Measurements from ENCODE around the gene PACRG. TPM values are rescaled to one million over a fixed set of nuclear protein-coding genes. Genes with fewer than 3 reads are reported as not detected.

Gene PACRG
- total RNA-seq, 1 experiment from 2014 or later = 0.26 TPM

DNA sequence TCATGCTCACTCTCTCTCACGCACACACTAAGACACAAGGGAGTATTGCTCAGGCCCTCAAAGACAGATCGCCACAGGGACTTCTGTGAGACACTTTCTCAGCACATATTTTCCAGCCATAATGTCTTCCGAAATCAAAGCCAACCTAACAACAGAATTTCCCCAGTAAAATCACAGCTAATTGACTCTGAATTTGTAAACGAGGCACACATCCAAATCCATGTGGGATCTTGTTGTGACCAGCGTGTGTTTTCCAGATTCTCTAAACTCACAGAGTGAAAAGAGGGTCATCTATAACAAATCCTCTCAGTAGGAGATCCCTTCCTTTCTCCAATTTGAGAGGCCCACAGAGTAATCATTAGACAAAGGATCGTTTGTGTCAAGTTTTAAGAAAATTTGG lies 280.4 kb downstream of the PACRG start:
- no CpG with 5 or more reads among the region's 6 CpGs for WGBS (ENCODE audit: extremely low coverage, insufficient read length, low lambda C conversion rate)
- Histone ChIP-seq H3K9ac (ENCODE audit: extremely low read depth, insufficient read length, low read length) (no peak overlapping the region), H3K4ac (ENCODE audit: low read depth, low read length) (no peak overlapping the region), H3K4me2 (ENCODE audit: insufficient read depth, insufficient read length, low read length) (no peak overlapping the region), H3K23me2 (ENCODE audit: insufficient read length, low read depth, low read length, poor library complexity, severe bottlenecking) (no peaks in the 10 kb centered on the region), H3K27ac (ENCODE audit: insufficient read length, low read depth, low read length) (no peak overlapping the region), H2BK15ac (ENCODE audit: low read depth, low read length) (no peak overlapping the region), H3K27me3 (ENCODE audit: insufficient read depth, low read length) (no peaks in the 10 kb centered on the region), H2BK5ac (ENCODE audit: insufficient read length, low read length) (no peak overlapping the region), H3K56ac (ENCODE audit: insufficient read length, low read depth, low read length) (no peak overlapping the region), H3K9me3 (ENCODE audit: control insufficient read depth, low read depth, low read length) (no peaks in the 10 kb centered on the region), H2AFZ (ENCODE audit: low read length) (no peak overlapping the region), H3K23ac (ENCODE audit: insufficient read length, low read depth, low read length) (no peak overlapping the region), H3K79me1 (ENCODE audit: insufficient read depth, low read depth, low read length, poor library complexity, severe bottlenecking) (no peaks in the 10 kb centered on the region), H3K14ac (ENCODE audit: insufficient read depth, low read length) (no peak overlapping the region), H4K8ac (replicated peaks; ENCODE audit: insufficient read length, low read depth, low read length) (no peak overlapping the region), H3T11ph (ENCODE audit: low read length) (no peak overlapping the region), H2BK120ac (ENCODE audit: low read depth, low read length, poor library complexity, severe bottlenecking) (no peak overlapping the region), H4K20me1 (ENCODE audit: control insufficient read depth, insufficient read depth, insufficient read length) (no peaks in the 10 kb centered on the region), H2BK20ac (ENCODE audit: low read depth, low read length, poor library complexity, severe bottlenecking) (no peak overlapping the region), H2BK12ac (ENCODE audit: insufficient read length, low read depth, low read length) (no peak overlapping the region), H4K5ac (ENCODE audit: insufficient read length, low read depth, low read length) (no peak overlapping the region), H3K79me2 (ENCODE audit: insufficient read depth, low read length) (no peaks in the 10 kb centered on the region), H3K18ac (ENCODE audit: insufficient read length, low read depth, low read length) (no peak overlapping the region), H4K91ac (ENCODE audit: insufficient read length, low read depth, low read length) (no peak overlapping the region), H3K4me1 (ENCODE audit: insufficient read depth, low read length) (no peaks in the 10 kb centered on the region), H2AK5ac (ENCODE audit: insufficient read length, low read length) (no peak overlapping the region)
- no peak overlapping the region for H3K4me3 Mint-ChIP-seq
- H3K27me3 Mint-ChIP-seq (ENCODE audit: low read depth) = no peaks in the 10 kb centered on the region
- H3K9me3 Mint-ChIP-seq = no peaks in the 10 kb centered on the region
- no peaks in the 10 kb centered on the region; a peak in 1 of 7 replicates for H3K36me3 Mint-ChIP-seq (ENCODE audit: insufficient read depth in 1 of 3, low read depth in 3 of 3)
- no peak overlapping the region; a peak in 1 of 7 replicates for H3K27ac Mint-ChIP-seq
- TF ChIP-seq, protein P1, sequence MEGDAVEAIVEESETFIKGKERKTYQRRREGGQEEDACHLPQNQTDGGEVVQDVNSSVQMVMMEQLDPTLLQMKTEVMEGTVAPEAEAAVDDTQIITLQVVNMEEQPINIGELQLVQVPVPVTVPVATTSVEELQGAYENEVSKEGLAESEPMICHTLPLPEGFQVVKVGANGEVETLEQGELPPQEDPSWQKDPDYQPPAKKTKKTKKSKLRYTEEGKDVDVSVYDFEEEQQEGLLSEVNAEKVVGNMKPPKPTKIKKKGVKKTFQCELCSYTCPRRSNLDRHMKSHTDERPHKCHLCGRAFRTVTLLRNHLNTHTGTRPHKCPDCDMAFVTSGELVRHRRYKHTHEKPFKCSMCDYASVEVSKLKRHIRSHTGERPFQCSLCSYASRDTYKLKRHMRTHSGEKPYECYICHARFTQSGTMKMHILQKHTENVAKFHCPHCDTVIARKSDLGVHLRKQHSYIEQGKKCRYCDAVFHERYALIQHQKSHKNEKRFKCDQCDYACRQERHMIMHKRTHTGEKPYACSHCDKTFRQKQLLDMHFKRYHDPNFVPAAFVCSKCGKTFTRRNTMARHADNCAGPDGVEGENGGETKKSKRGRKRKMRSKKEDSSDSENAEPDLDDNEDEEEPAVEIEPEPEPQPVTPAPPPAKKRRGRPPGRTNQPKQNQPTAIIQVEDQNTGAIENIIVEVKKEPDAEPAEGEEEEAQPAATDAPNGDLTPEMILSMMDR (conservative IDR thresholded peaks at IDR 0.05) = no peak
- H3K4me1 Mint-ChIP-seq = peaks cover 7 to 10% of the 10 kb centered on the region in 2 experiments; a peak in 3 of 4 replicates
- no peak for DNase-seq
